Fibroblast of skin of scalp (primary cell): ENCODE results near the gene TEX2.

Experiments
- DNase-seq: peaks from one replicate; pipeline ENCODE4 v3.0.0-alpha.2; 2013

TEX2 gene

GRCh38 chr17:64155751-64156544 is 107.1 kb downstream of the TEX2 start:
- no peak for DNase-seq

DNA sequence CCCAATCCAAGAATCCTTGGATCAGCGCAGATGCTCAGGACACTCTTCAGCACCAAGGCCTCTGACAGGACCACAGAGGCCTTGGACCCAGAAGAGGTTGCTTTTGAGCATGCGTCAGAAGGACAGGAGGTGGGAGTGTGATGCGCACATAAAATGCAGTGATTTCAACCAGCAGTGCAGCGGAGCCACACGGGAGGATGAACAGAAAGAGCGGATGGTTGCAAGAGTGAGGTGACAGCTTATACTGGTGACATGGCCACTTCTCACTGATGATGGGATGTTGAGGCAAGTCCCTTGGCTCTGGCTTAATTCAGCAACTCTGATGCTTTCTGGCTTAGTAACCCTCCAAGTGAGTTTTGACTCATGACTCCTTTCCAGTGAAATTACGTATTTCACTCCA is 107.9 kb downstream of the TEX2 start:
- DNase-seq: no peak

GRCh38 chr17:64154717-64155116 is 108.3 kb downstream of the TEX2 start:
- no peak for DNase-seq

- no peak for DNase-seq
Observed at GRCh38 chr17:64154313-64154695, 108.8 kb downstream of the TEX2 start.

- no peak for DNase-seq
Observed at GRCh38 chr17:64153565-64154312, 109.3 kb downstream of the TEX2 start.

DNA sequence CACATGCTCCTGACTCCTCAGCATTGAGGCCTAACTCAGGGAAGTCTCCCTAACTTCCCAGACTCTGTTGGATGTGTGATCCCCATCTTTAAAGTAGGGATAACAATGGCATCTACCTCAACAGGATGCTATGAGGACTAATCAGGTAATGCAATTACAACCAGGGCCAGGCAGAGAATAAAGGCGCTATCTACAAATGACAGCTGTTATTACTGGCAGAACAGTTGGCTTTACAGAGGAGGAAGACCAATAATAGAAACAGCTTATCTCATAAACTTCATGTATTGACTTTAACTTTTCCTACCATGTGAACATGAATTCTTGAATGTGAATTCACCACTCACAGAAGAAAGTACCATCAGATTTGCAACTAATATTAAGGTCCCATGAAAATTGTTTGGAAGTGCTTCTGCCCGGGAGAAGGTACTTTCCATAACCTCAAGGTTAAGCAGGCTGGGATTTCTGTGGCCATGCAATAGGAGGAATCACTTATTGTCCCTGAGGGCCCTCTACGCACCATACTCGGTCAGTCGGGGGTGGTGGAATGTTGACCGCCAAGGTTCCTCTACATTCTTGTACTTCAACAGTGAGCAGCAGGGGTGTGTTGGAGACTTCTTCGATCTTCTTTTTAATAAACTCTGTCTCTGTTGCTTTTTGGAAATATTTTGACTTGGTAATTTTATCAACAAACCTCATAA is 110.5 kb downstream of the TEX2 start:
- DNase-seq: no peak

- DNase-seq: no peak
Observed at GRCh38 chr17:64151016-64151368, 112.1 kb downstream of the TEX2 start.

- DNase-seq: no peak
Observed at GRCh38 chr17:64150237-64151015, 112.6 kb downstream of the TEX2 start.

DNA sequence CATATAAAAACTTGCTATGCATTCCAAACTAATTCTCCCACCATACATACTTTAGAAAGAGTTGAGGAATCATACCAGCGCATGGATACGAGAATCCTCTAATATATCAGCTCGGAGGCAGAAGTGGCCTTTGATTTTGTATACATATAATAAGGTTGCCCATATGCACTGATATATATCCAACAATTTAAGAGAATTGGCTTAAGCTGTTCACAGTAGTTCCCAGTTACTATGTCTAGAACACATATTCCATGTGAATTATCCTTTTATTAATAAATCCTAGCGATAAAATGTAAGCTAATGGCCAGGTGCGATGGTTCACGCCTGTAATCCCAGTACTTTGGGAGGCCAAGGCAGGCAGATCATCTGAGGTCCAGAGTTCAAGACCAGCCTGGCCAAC is 113.9 kb downstream of the TEX2 start:
- no peak for DNase-seq

- peak; percentile 38 for DNase-seq
Observed at GRCh38 chr17:64148699-64149098, 114.4 kb downstream of the TEX2 start.

GRCh38 chr17:64148017-64148631 is 114.9 kb downstream of the TEX2 start:
- DNase-seq: no peak

- no peak for DNase-seq
Observed at GRCh38 chr17:64147110-64148016, 115.7 kb downstream of the TEX2 start.

DNA sequence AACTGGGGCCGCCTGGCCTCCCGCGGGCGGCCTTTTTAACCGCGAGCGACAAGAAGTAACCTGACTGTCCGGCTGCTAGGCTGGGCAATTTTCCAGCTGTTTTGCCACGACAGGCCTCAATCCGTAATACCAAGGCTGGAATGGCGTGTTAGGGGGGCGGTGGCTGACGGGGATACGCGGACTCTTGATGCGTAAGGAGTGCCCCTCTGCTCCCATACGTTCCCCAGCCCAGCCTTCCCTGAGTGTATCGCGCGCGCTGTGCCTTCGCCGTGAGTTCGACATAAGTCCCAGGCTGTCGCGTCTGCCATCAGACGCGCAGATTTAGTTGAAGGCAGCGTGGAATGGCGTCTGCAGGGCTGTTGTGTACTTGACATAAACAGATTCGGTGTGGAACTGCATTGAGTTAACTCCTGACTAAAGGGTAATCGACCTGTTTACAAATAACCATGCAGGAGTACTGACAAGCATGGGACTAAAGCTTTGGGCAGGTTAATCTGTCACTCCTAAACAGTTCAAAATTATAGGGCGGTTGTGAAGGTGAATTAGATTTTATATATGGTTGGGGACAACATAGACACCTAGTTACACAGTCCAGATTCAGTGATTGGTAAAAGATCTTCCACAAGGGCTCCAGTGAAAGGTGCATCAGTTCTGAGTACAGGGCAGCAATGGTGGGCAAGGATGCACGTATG is 116.5 kb downstream of the TEX2 start:
- DNase-seq: peak; percentile 70

- DNase-seq: peak; percentile 100
Observed at GRCh38 chr17:64145751-64146417, 117.2 kb downstream of the TEX2 start.

- no peak for DNase-seq
Observed at GRCh38 chr17:64145375-64145750, 117.7 kb downstream of the TEX2 start.

DNA sequence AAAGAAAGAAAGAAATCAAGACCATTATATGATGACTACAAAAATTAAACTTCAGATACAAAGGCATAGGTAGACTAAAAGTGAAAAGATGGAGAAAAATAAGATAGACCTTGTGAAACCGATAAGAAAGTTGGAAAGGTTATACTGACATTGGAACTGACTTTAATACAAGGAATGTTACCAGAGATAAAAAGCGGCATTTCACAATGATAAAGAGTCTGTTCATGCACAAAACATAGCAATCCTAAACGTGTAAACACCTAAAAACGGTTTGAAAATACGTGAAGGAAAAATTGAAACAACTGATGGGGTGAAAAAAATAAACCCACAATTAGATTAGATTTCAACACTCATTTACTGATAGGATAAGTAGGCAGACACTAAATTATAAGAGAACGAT is 123.5 kb downstream of the TEX2 start:
- DNase-seq: no peak

DNA sequence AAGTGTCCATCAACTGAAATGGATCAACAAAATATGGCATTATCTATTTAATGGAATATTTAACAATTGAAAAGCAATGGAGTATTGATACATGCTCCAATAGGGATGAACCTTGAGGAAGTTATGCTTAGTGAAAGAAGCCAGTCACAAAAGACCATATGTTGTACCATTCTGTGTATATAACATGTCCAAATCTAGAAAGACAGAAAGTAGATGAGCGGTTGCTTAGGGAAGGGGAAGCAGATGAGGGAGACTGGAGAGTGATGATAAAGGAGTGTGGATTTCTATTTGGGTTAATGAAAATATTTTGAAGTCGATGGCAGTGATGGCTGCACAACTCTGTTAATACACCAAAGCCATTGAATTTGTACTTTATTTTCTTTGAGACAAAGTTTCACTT is 124.6 kb downstream of the TEX2 start:
- DNase-seq: no peak

DNA sequence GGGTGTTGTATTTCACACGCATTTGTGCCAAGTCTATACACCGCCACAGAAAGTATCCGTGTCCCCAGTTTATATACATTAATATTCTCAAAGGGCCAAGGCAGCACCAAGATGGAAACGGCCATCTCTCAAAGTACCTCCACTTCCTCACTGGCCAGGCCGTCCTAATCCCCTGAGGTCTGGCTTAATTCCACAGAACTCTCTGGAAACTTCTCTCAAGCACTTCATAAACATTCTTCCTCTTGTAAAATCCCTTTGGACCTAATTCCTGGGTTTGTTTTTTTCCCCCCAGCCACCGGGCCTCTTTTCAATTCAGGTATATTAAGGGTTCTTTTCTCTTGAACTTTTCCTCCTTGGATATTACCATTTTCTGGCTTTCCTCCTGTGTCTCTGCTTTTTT is 128.1 kb downstream of the TEX2 start:
- DNase-seq: no peak

- no peak for DNase-seq
Observed at GRCh38 chr17:64134216-64134970, 128.7 kb downstream of the TEX2 start.
